ENCODE data around the gene SHISA3.
A peak's percentile ranks its signal among the peaks of the same experiment; 100 is the strongest.

The SHISA3 gene

DNA sequence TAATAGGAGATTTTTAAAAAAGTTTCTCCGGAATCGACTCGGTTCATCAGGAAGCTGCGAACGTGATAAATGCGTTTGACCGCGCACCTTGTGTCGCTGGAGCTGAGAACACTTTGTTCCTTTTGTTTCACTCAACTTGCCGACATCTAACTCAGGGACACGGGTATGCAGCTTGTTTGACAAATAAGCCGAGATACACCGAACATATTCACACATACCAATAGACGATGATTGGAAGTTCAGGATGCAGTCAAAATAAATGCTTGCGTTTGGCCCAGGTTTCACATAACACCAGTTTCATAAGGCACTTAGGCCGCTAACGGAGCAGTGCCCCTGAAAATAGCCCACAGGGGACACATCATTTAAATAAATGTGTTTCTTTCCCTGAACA, 932 bp upstream of the SHISA3 start:
- no peak overlapping the region for H3K14ac ChIP-seq (ENCODE audit: low read length)
- peaks cover 5% of the 10 kb centered on the region for H3K9me3 ChIP-seq (ENCODE audit: insufficient read depth, low read depth, low read length)
- H3K9ac ChIP-seq (ENCODE audit: low read length): no peak overlapping the region
- no peak overlapping the region for H4K12ac ChIP-seq (ENCODE audit: low read depth, low read length)
- no peak overlapping the region for H2BK120ac ChIP-seq (ENCODE audit: insufficient read depth, low read length, poor library complexity)
- no peak overlapping the region for H3K4me3 ChIP-seq (ENCODE audit: low read depth, low read length)
- no peak overlapping the region for H3K27ac ChIP-seq (ENCODE audit: low read depth, low read length)
- no peak overlapping the region for H4K8ac ChIP-seq (ENCODE audit: low read depth, low read length)
- no peak overlapping the region for H2BK12ac ChIP-seq (ENCODE audit: low read length)
- no peaks in the 10 kb centered on the region for H3K79me2 ChIP-seq (ENCODE audit: control insufficient read depth, insufficient read depth, low read length, poor library complexity)
- no peak overlapping the region for H4K91ac ChIP-seq (ENCODE audit: low read depth, low read length)
- H3K36me3 ChIP-seq (ENCODE audit: control insufficient read depth in 1 of 2, insufficient read depth in 2 of 2, low read length in 2 of 2): no peaks in the 10 kb centered on the region
- peaks cover 45% of the 10 kb centered on the region for H3K27me3 ChIP-seq (ENCODE audit: insufficient read depth, low read length)
- no peak for DNase-seq
- H3K18ac ChIP-seq (ENCODE audit: low read length): no peak overlapping the region
- H3K4me1 ChIP-seq (ENCODE audit: control insufficient read depth in 1 of 2, insufficient read depth in 2 of 2, low read length in 2 of 2): peaks cover 17 to 21% of the 10 kb centered on the region in 2 experiments
- H2AK5ac ChIP-seq (ENCODE audit: low read length): no peak overlapping the region
- WGBS (ENCODE audit: extremely low coverage, insufficient coverage, insufficient read length): no CpG with 5 or more reads among the region's 17 CpGs
- H3K79me1 ChIP-seq (ENCODE audit: low read length): no peaks in the 10 kb centered on the region
- H2BK5ac ChIP-seq (ENCODE audit: low read depth, low read length, poor library complexity): no peak overlapping the region
- no peak overlapping the region for H2AFZ ChIP-seq (ENCODE audit: insufficient read depth, low read length, poor library complexity)
- no peak overlapping the region for H3K4ac ChIP-seq (ENCODE audit: low read depth, low read length)
- no peak overlapping the region for H3K23ac ChIP-seq (ENCODE audit: low read length)
- no peak overlapping the region for H3K4me2 ChIP-seq (ENCODE audit: low read length)

DNA sequence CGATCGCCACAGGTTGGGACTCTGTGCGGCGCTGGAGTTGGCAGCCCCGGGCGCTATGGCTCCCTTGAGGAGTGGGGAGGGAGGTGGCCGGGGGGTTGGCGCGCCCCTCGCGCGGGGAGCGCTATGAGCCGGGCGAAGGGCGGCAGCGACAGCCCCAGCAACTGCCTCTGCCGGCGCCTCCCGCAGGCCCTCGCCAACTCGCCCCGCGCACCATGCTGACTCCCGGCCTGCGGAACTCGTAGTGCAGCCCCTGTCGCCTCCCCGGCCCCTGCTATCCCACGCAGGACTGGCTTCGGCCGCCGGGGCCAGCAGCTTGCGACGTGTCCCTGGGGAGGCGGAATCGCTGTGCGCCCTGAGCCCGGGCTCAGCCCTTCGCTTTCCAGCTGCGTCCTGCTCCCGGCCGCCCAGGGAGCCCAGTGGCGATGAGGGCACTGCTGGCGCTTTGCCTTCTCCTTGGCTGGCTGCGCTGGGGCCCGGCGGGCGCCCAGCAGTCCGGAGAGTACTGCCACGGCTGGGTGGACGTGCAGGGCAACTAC, 415 bp downstream of the SHISA3 start:
- Histone ChIP-seq H3K14ac (ENCODE audit: low read length) (peak overlapping the region; percentile 40), H3K9ac (ENCODE audit: low read length) (no peak overlapping the region), H3K36me3 (ENCODE audit: control insufficient read depth in 1 of 2, insufficient read depth in 2 of 2, low read length in 2 of 2) (no peaks in the 10 kb centered on the region), H3K23ac (ENCODE audit: low read length) (no peak overlapping the region), H3K27ac (ENCODE audit: low read depth, low read length) (no peak overlapping the region), H2BK5ac (ENCODE audit: low read depth, low read length, poor library complexity) (no peak overlapping the region), H3K4me3 (ENCODE audit: low read depth, low read length) (peak overlapping the region; percentile 57), H3K79me1 (ENCODE audit: low read length) (no peaks in the 10 kb centered on the region), H2AFZ (ENCODE audit: insufficient read depth, low read length, poor library complexity) (peak overlapping the region; percentile 50), H2BK120ac (ENCODE audit: insufficient read depth, low read length, poor library complexity) (no peak overlapping the region), H3K27me3 (ENCODE audit: insufficient read depth, low read length) (peaks cover 45% of the 10 kb centered on the region), H3K4ac (ENCODE audit: low read depth, low read length) (no peak overlapping the region), H4K91ac (ENCODE audit: low read depth, low read length) (no peak overlapping the region), H2AK5ac (ENCODE audit: low read length) (no peak overlapping the region), H3K4me2 (ENCODE audit: low read length) (peak overlapping the region; percentile 74), H3K79me2 (ENCODE audit: control insufficient read depth, insufficient read depth, low read length, poor library complexity) (no peaks in the 10 kb centered on the region), H3K4me1 (ENCODE audit: control insufficient read depth in 1 of 2, insufficient read depth in 2 of 2, low read length in 2 of 2) (peaks cover 17 to 21% of the 10 kb centered on the region in 2 experiments), H4K8ac (ENCODE audit: low read depth, low read length) (no peak overlapping the region), H4K12ac (ENCODE audit: low read depth, low read length) (no peak overlapping the region), H3K18ac (ENCODE audit: low read length) (no peak overlapping the region), H2BK12ac (ENCODE audit: low read length) (no peak overlapping the region), H3K9me3 (ENCODE audit: insufficient read depth, low read depth, low read length) (peaks cover 5% of the 10 kb centered on the region)
- no peak for DNase-seq
- WGBS (ENCODE audit: extremely low coverage, insufficient coverage, insufficient read length): no CpG with 5 or more reads among the region's 52 CpGs

DNA sequence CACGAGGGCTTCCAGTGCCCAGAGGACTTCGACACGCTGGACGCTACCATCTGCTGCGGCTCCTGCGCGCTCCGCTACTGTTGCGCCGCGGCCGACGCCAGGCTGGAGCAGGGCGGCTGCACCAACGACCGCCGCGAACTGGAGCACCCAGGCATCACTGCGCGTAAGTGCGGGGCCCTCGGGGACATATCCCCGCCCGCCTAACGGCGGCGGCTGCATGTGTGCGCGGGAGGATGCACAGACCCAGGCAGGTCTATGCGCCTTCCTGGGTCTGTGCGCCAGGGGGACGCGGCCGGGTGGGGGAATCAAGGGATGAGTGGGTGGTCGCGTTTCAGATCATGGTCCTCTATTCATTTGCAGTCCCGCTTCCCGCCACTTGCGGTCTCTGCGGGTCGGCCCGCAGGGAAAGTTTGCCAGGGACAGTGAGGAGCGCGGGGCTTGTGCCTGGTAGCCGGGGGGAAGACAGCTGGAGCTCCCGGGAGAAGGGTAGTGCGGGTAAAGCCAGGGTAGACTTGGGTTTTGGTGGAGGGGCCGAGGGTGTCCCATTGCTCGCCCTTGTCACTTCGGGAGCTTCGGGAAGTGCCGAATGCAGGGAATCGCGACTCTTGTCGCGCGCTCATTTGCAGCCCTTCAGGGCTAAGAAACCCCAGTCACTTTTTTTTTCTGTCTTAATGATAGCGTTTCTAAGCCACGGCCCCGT, 1.0 kb downstream of the SHISA3 start:
- Histone ChIP-seq H2BK120ac (ENCODE audit: insufficient read depth, low read length, poor library complexity) (no peak overlapping the region), H3K79me1 (ENCODE audit: low read length) (no peaks in the 10 kb centered on the region), H2BK5ac (ENCODE audit: low read depth, low read length, poor library complexity) (no peak overlapping the region), H3K14ac (ENCODE audit: low read length) (no peak overlapping the region), H2AFZ (ENCODE audit: insufficient read depth, low read length, poor library complexity) (peak overlapping the region; percentile 17), H4K12ac (ENCODE audit: low read depth, low read length) (no peak overlapping the region), H3K79me2 (ENCODE audit: control insufficient read depth, insufficient read depth, low read length, poor library complexity) (no peaks in the 10 kb centered on the region), H3K27ac (ENCODE audit: low read depth, low read length) (no peak overlapping the region), H3K9me3 (ENCODE audit: insufficient read depth, low read depth, low read length) (peaks cover 5% of the 10 kb centered on the region), H4K8ac (ENCODE audit: low read depth, low read length) (no peak overlapping the region), H3K4me3 (ENCODE audit: low read depth, low read length) (peak overlapping the region; percentile 57), H2BK12ac (ENCODE audit: low read length) (no peak overlapping the region), H3K18ac (ENCODE audit: low read length) (no peak overlapping the region), H3K23ac (ENCODE audit: low read length) (no peak overlapping the region), H2AK5ac (ENCODE audit: low read length) (no peak overlapping the region), H4K91ac (ENCODE audit: low read depth, low read length) (no peak overlapping the region), H3K4me2 (ENCODE audit: low read length) (peak overlapping the region; percentile 74), H3K9ac (ENCODE audit: low read length) (no peak overlapping the region), H3K36me3 (ENCODE audit: control insufficient read depth in 1 of 2, insufficient read depth in 2 of 2, low read length in 2 of 2) (no peaks in the 10 kb centered on the region), H3K4me1 (ENCODE audit: control insufficient read depth in 1 of 2, insufficient read depth in 2 of 2, low read length in 2 of 2) (peaks cover 17 to 21% of the 10 kb centered on the region in 2 experiments), H3K27me3 (ENCODE audit: insufficient read depth, low read length) (peaks cover 45% of the 10 kb centered on the region), H3K4ac (ENCODE audit: low read depth, low read length) (no peak overlapping the region)
- WGBS (ENCODE audit: extremely low coverage, insufficient coverage, insufficient read length): no CpG with 5 or more reads among the region's 60 CpGs
- DNase-seq: no peak

GRCh38 chr4:42398871-42399331, 1.6 kb downstream of the SHISA3 start:
- no CpG with 5 or more reads among the region's 24 CpGs for WGBS (ENCODE audit: extremely low coverage, insufficient coverage, insufficient read length)
- Histone ChIP-seq H3K9me3 (ENCODE audit: insufficient read depth, low read depth, low read length) (peaks cover 5% of the 10 kb centered on the region), H2BK12ac (ENCODE audit: low read length) (no peak overlapping the region), H3K14ac (ENCODE audit: low read length) (no peak overlapping the region), H2BK5ac (ENCODE audit: low read depth, low read length, poor library complexity) (no peak overlapping the region), H4K91ac (ENCODE audit: low read depth, low read length) (no peak overlapping the region), H3K27me3 (ENCODE audit: insufficient read depth, low read length) (peaks cover 45% of the 10 kb centered on the region), H3K36me3 (ENCODE audit: control insufficient read depth in 1 of 2, insufficient read depth in 2 of 2, low read length in 2 of 2) (no peaks in the 10 kb centered on the region), H4K8ac (ENCODE audit: low read depth, low read length) (no peak overlapping the region), H3K4me1 (ENCODE audit: control insufficient read depth in 1 of 2, insufficient read depth in 2 of 2, low read length in 2 of 2) (peaks cover 17 to 21% of the 10 kb centered on the region in 2 experiments), H4K12ac (ENCODE audit: low read depth, low read length) (no peak overlapping the region), H3K79me2 (ENCODE audit: control insufficient read depth, insufficient read depth, low read length, poor library complexity) (no peaks in the 10 kb centered on the region), H3K4me3 (ENCODE audit: low read depth, low read length) (no peak overlapping the region), H3K27ac (ENCODE audit: low read depth, low read length) (no peak overlapping the region), H3K4ac (ENCODE audit: low read depth, low read length) (no peak overlapping the region), H2AK5ac (ENCODE audit: low read length) (no peak overlapping the region), H3K79me1 (ENCODE audit: low read length) (no peaks in the 10 kb centered on the region), H3K4me2 (ENCODE audit: low read length) (peak overlapping the region; percentile 74), H2BK120ac (ENCODE audit: insufficient read depth, low read length, poor library complexity) (no peak overlapping the region), H3K9ac (ENCODE audit: low read length) (no peak overlapping the region), H3K23ac (ENCODE audit: low read length) (no peak overlapping the region), H3K18ac (ENCODE audit: low read length) (no peak overlapping the region), H2AFZ (ENCODE audit: insufficient read depth, low read length, poor library complexity) (peak overlapping the region; percentile 17)
- DNase-seq: no peak
